Thyroid gland (tissue), 4 donors: Measurements from ENCODE around the gene INPP5A. TPM values are rescaled to one million over a fixed set of nuclear protein-coding genes. Genes with fewer than 3 reads are reported as not detected.

Source experiments
- DNase-seq, 2 donors: peaks; one replicate each; pipeline ENCODE4 v3.0.0-alpha.2; 2019
- H3K27ac ChIP-seq, 3 donors: fragments of 200-600 bp; sonication (generic); 1 replicate in 2 of 3; 2 replicates in 1 of 3; pipeline ENCODE4 v1.5.1; 2016 to 2019; ENCODE audit warnings: mild to moderate bottlenecking in 1 of 3, moderate library complexity in 1 of 3
- H3K27me3 ChIP-seq: fragments of 200-600 bp; sonication (generic); one replicate; pipeline ENCODE4 v1.5.1; 2019
- H3K36me3 ChIP-seq, 2 donors: fragments of 200-600 bp; sonication (generic); one replicate each; pipeline ENCODE4 v1.5.1; 2016 to 2019
- H3K4me1 ChIP-seq, 2 donors: fragments of 200-600 bp; sonication (generic); one replicate each; pipeline ENCODE4 v1.5.1; 2017 to 2019
- H3K4me3 ChIP-seq, 3 donors: fragments of 200-600 bp; sonication (generic); replicated peaks in 1 of 3; 1 replicate in 2 of 3; 2 replicates in 1 of 3; pipeline ENCODE4 v1.5.1; 2016; ENCODE audit warnings: mild to moderate bottlenecking in 1 of 3
- H3K9me3 ChIP-seq: fragments of 200-600 bp; sonication (generic); one replicate; pipeline ENCODE4 v1.5.1; 2017
- CTCF ChIP-seq, 6 experiments: fragments of 200-600 bp in 3 of 6; fragments of 450-650 bp in 3 of 6; sonication (generic) in 3 of 6; IDR thresholded peaks; one replicate each; pipeline ENCODE4 v1.5.1; 2016 to 2019; ENCODE audit warnings: antibody characterized with exemption in 6 of 6, mild to moderate bottlenecking in 2 of 6, inconsistent platforms in 1 of 6, moderate library complexity in 1 of 6
- POLR2A ChIP-seq, 2 donors: fragments of 450-650 bp; IDR thresholded peaks; one replicate each; pipeline ENCODE4 v1.6.1; 2017; ENCODE audit warnings: antibody characterized with exemption in 2 of 2, mild to moderate bottlenecking in 2 of 2, moderate library complexity in 1 of 2
- WGBS, 2 donors: methylation state at CpG; one replicate each; pipeline ENCODE4 v1.1.5; 2017; 5-methylcytosine and 5-hydroxymethylcytosine counted together
- intact Hi-C: fragments of 100-400 bp; cut with DNase I; formaldehyde crosslinking; loops from one replicate; pipeline ENCODE4 v1.15.1; 2023
- total RNA-seq, 4 donors: library from RNA; depleted of rRNA; stranded (reverse); fragments of >200 nt; gene quantifications; one replicate each; pipeline ENCODE4 v1.2.3, GENCODE V29; 2016

INPP5A gene
- total RNA-seq, 4 donors from 2014 or later, result 30.4 to 75.8 (median 41.1) TPM

GRCh38 chr10:132691711-132692153, 154.1 kb downstream of the INPP5A start:
- no peak overlapping the region for H3K4me3 ChIP-seq
- H3K4me1 ChIP-seq, result no peaks in the 10 kb centered on the region
- no peak overlapping the region for H3K27ac ChIP-seq
- no peaks in the 10 kb centered on the region for H3K27me3 ChIP-seq
- DNase-seq, result no peak
- WGBS, 2 donors, result 97 to 98% methylated on average over 48 of the region's 48 CpGs
- intact Hi-C loops, result no loop called here
- peaks cover 8 to 9% of the 10 kb centered on the region in 2 donors for H3K36me3 ChIP-seq
- TF ChIP-seq CTCF (IDR thresholded peaks at IDR 0.05) (no peak), POLR2A (IDR thresholded peaks at IDR 0.05) (no peak)
- no peaks in the 10 kb centered on the region for H3K9me3 ChIP-seq

- WGBS, 2 donors, result 94% methylated on average over 2 of the region's 2 CpGs
- Histone ChIP-seq H3K4me3 (no peak overlapping the region), H3K27ac (no peak overlapping the region), H3K27me3 (no peaks in the 10 kb centered on the region), H3K36me3 (peaks cover 8 to 9% of the 10 kb centered on the region in 2 donors), H3K4me1 (no peaks in the 10 kb centered on the region), H3K9me3 (no peaks in the 10 kb centered on the region)
- DNase-seq, result no peak
- TF ChIP-seq CTCF (IDR thresholded peaks at IDR 0.05), result no peak
- no peak for TF ChIP-seq POLR2A (IDR thresholded peaks at IDR 0.05)
- intact Hi-C loops, result no loop called here
Measured at GRCh38 chr10:132692311-132692710, 154.7 kb downstream of the INPP5A start.

GRCh38 chr10:132693676-132694075, 156.1 kb downstream of the INPP5A start:
- Histone ChIP-seq H3K4me1 (no peaks in the 10 kb centered on the region), H3K9me3 (no peaks in the 10 kb centered on the region), H3K36me3 (peaks cover 8 to 9% of the 10 kb centered on the region in 2 donors), H3K27me3 (no peaks in the 10 kb centered on the region), H3K27ac (no peak overlapping the region), H3K4me3 (no peak overlapping the region)
- intact Hi-C loops, result no loop called here
- DNase-seq, result no peak
- TF ChIP-seq CTCF (IDR thresholded peaks at IDR 0.05) (no peak), POLR2A (IDR thresholded peaks at IDR 0.05) (no peak)

GRCh38 chr10:132696204-132696603, 158.6 kb downstream of the INPP5A start:
- no peak for TF ChIP-seq POLR2A (IDR thresholded peaks at IDR 0.05)
- no peak for TF ChIP-seq CTCF (IDR thresholded peaks at IDR 0.05)
- 93 to 95% methylated on average over 2 of the region's 2 CpGs for WGBS, 2 donors
- H3K4me1 ChIP-seq, result no peaks in the 10 kb centered on the region
- no peaks in the 10 kb centered on the region for H3K27me3 ChIP-seq
- peaks cover 2 to 4% of the 10 kb centered on the region in 2 donors for H3K36me3 ChIP-seq
- DNase-seq, result no peak
- no peak overlapping the region for H3K4me3 ChIP-seq
- H3K9me3 ChIP-seq, result no peaks in the 10 kb centered on the region
- H3K27ac ChIP-seq, result no peak overlapping the region
- intact Hi-C loops, result no loop called here

GRCh38 chr10:132696728-132697577, 159.4 kb downstream of the INPP5A start:
- Histone ChIP-seq H3K27ac (no peak overlapping the region), H3K4me1 (no peaks in the 10 kb centered on the region), H3K9me3 (no peaks in the 10 kb centered on the region), H3K36me3 (no peaks in the 10 kb centered on the region), H3K27me3 (no peaks in the 10 kb centered on the region), H3K4me3 (no peak overlapping the region)
- no peak for DNase-seq
- TF ChIP-seq POLR2A (IDR thresholded peaks at IDR 0.05), result no peak
- TF ChIP-seq CTCF (IDR thresholded peaks at IDR 0.05), result no peak
- 98% methylated on average over 10 to 13 of the region's 13 CpGs for WGBS, 2 donors
- intact Hi-C loops, result no loop called here
